ENCODE data around the gene RDH16.

GRCh38 chr12:56995201-56995929, 38.0 kb upstream of the RDH16 start:
- no peak for TF ChIP-seq HNF4G (IDR thresholded peaks at IDR 0.05)
- TF ChIP-seq CTCF (IDR thresholded peaks at IDR 0.05; ENCODE audit: low read depth, low read length, missing input control) = no peak
